NCI-H2081 treated with DMSO at 0.1 percent for 48 hours (cell line): ENCODE results near the gene R3HCC1L.
"Not testable (repeated sequence)": the region's sequence is repeated elsewhere in the genome, so short reads cannot be mapped to it uniquely, and the experiment has no call there.

Experiments used
- DNase-seq: peaks from one replicate; lab custom pipeline; 2025; lab: John Stamatoyannopoulos, UW

The R3HCC1L gene

DNA sequence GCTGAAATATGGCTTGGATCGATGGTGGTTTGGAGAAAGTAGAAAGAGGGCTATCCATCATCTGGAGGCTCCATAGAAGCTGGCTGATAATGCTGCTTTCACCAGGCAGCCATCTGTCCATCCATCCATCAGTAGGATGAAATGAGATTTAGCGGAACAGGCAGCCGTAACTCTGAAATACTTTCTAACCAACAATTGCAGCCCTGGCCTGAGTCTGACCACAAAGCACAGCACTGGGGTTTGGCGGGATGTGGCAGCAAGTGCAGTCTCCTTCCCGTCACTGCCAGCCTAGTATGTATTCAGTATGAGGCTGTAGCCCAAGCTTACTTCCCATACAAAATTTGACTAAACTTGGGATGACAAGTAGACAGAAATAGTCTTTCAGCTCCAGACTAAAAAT, 38.0 kb downstream of the R3HCC1L start:
- DNase-seq, result no peak

DNA sequence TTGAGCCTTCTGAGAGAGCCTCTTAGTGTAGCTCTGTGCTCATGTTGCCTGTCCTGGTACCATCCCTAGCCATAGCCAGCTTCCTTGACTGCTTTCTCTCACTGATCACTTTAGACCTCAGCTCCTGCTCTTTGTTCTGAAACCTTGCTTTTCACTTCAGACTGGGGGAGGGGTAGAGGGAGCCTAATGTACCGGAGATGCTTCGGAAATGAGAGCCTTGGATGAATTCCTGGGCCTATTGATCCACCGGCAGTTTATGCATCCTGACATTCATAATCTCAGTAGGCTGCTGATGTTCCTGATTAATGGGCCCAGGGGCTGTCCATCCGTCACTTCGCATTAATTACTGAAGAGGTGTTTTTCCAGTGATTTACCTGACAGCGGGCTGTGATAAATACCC, 38.8 kb downstream of the R3HCC1L start:
- DNase-seq, result no peak

DNA sequence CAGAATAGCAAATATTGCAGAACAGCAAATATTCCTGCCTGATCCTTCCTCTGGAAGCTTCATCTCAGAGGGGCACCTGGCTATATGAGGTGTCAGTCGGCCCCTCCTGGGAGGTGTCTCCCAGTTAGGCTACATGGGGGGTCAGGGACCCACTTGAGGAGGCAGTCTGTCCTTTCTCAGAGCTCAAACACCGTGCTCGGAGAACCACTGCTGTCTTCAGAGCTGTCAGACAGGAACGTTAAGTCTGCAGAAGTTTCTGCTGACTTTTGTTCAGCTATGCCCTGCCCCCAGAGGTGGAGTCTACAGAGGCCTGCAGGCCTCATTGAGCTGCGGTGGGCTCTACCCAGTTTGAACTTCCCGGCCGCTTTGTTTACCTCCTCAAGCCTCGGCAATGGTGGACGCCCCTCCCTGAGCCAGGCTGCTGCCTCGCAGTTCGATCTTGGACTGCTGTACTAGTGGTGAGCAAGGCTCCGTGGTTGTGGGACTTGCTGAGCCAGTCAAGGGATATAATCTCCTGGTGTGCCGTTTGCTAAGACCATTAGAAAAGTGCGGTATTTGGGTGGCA, 48.0 kb downstream of the R3HCC1L start:
- DNase-seq, result not testable (repeated sequence)

DNA sequence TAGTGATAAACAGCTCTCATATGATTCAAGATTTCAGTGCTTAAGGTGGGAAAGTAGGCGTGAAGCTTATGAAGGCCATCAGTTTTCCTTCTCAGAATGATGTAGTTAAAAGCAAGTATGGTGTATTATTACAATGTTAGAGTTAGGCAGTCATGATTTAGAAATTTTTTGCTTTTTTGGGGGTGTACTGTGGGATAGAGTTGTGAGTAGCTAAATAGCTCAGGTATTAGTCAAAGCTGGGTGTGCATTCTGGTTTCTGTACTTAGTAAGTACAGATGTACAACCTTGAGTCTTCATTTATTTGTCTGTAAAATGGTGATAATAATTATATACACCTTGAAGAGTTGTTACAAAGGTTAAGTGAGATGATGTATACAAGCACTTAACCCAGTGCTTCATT, 52.2 kb downstream of the R3HCC1L start:
- no peak for DNase-seq

DNA sequence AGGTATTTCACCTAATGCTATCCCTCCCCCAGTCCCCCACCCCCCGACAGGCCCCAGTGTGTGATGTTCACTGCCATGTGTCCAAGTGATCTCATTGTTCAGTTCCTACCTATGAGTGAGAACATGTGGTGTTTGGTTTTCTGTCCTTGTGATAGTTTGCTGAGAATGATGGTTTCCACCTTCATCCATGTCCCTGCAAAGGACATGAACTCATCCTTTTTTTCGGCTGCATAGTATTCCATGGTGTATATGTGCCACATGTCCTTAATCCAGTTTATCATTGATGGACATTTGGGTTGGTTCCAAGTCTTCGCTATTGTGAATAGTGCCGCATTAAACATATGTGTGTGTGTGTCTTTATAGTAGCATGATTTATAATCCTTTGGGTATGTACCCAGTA, 56.3 kb downstream of the R3HCC1L start:
- DNase-seq, result not testable (repeated sequence)

DNA sequence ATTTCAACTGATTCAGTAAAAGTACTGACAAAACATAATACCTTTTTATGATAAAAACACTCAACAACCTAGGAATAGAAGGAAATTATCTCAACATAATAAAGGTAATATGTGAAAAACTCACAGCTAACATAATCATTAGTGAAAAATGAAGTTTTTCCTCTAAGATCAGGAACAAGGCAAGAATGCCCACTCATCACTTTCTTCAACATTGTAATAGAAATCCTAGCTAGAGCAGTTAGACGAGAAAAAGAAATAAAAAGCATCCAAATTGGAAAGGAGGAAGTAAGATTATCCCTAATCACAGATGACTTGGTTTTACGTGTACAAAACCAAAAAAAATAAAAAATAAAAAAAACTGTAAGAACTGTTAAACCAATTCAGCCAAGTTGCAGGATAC, 58.6 kb downstream of the R3HCC1L start:
- DNase-seq, result no peak

DNA sequence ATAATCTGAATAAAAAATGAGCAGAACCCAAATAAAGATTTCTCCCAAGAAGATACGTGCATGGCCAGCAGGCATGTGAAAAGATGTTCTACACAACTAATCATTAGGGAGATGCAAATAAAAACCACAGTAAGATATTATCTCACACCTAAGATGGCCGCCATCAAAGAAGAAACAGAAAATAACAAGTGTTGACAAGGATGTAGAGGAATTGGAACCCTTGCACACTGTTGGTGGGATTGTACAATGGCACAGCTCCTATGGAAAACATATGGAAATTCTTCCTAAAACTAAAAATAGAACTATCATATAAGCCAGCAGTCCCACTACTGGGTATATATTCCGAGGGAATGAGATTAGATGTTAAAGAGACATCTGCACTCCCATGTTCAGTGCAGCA, 60.2 kb downstream of the R3HCC1L start:
- no peak for DNase-seq

DNA sequence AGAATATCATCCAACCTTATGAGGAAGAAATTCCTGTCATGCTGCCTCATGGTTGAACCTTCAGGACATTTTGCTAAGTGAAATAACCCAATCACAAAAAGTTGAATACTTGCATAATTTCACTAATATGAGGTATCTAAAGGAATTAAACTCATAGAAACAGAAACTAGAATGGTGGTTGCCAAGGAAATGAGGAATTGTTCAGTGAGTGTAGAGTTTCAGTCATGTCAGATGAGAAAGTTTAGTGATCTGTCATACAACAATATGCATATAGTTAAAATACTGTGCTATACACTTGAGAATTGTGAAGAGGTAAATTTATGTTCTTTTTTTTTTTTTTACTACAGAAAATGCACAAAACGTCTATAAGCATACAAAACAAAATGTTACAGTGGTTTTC, 60.7 kb downstream of the R3HCC1L start:
- DNase-seq, result no peak

DNA sequence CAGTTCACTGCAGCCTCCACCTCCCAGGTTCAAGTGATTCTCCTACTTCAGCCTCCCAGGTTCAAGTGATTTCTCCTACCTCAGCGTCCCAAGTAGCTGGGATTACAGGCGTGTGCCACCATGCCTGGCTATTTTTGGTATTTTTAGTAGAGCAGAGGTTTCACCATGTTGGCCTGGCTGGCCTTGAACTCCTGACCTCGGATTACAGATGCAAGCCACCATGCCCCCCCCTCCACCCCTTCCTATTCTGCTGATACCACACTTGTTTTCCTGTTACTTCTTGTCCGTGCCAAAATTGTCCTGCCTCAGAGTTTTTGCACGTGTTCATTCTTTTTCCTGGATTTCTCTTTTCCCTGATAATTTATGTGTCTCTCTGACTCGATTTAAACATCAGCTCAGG, 62.5 kb downstream of the R3HCC1L start:
- no peak for DNase-seq

DNA sequence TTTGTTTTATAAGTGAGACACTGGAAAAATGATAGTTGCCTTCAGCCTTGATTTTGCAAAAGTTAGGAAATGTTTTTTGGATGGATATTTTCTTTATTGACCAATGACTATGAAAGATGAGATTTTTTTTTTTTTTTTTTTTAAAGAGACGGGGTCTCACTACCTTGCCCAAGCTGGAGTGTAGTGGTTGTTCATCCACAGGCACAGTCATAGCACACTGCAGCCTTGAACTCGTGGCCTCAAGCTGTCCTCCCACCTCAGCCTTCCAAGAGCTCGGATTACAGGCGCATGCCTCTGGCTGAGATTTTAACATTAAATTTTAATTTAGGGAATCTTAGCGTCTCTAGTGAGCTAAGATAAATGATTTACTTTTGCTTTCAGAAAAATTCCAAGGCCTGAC, 67.3 kb downstream of the R3HCC1L start:
- no peak for DNase-seq

DNA sequence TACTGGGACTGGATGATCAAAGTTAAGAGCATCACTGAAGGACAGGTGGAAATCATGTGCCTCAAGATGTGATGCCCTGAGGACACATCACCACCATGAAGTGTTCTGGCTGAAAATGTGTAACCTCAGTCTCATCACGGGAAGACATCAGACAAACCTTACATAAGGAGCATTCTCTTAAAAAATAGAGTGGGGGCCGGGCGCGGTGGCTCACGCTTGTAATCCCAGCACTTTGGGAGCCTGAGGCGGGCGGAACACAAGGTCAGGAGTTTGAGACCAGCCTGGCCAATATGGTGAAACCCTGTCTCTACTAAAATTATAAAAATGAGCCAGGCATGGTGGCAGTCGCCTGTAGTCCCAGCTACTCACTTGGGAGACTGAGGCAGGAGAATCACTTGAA, 67.9 kb downstream of the R3HCC1L start:
- no peak for DNase-seq

DNA sequence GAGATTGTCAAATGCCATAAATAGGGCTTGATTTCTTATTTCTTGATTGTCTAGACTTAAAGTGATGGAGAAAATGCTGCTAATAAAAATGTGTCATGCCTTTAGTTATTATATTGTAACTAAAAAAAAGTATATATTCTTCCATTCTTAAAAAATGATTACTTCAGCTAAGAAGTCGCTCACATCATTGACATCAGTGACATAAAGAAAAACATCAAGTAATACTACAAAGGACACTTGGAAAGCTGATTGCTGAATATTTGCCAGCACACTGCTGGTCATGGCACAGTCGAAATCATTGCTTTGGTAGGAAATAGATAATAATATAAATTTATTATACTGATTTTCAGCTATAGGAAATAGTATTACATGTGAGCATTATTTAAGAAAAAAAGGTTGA, 70.9 kb downstream of the R3HCC1L start:
- no peak for DNase-seq

DNA sequence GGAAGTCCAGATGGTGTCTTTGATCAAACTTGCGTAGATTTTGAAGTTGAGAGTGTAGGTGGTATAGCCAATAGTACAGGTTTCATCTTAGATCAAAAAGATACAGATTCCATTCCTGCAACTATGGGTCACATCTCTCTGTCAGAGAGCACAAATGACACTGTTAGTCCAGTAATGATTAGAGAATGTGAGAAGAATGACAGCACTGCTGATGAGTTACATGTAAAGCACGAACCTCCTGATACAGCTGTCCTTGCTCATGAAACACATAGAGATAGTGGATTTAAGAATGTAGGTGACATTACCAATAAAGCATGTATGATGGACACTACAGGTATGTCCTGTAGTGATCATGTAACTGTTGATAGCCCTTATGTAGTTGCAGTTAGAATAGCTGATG, 74.5 kb downstream of the R3HCC1L start:
- DNase-seq, result no peak

DNA sequence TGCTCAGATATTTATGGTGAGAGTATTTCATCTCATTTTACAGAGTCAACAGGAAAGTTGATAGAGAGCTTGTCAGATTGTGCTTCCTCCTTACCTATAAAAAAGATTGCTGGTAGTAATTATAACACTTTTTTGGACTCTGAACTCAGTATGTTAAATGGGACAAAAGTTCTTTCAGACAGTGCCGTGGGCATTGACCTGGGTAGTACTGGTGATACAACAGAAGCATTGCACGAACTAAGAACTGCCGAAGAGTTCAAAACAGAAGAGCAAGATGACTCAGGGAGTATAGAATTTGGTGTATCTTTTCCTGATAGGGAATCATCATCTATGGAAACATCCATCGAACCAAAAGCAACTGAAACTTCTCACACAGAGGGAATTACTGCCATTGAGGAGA, 75.0 kb downstream of the R3HCC1L start:
- no peak for DNase-seq

DNA sequence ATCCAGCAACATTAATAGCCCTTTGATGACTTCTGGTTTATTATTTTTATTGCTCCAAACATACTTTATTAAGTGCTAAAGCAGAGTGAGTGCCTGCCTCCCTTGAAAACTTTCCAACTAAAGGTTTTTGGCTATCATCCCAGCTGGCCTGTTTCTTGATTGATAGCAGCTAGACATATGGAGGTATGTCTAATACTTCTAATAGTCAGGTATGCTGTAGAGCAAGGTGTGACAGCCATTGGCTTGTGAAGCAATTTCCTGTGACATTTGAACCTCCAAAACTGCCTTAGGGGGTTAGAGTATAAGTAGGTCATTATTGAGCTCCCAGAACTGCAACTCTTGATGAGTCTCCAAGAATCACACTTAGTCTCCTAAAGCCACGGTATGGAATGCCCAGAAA, 77.7 kb downstream of the R3HCC1L start:
- no peak for DNase-seq

DNA sequence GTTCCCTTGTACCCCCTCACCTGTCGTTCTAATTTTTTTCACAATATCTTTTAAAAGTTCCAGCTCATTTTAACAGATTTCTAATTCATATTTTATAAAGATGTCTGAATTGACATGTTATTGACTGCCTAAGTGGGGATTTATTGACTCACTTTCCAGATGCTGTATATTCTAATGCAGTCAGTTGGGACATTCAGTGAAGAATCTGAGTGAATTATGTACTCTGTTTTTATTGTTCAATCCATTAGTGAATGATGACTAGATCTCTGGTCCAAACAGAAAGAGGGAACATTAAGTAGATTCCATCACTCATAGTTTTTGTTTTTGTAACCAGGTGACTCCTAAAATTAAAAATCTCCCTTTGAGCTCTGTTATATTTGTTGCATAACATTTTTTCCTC, 79.3 kb downstream of the R3HCC1L start:
- no peak for DNase-seq

DNA sequence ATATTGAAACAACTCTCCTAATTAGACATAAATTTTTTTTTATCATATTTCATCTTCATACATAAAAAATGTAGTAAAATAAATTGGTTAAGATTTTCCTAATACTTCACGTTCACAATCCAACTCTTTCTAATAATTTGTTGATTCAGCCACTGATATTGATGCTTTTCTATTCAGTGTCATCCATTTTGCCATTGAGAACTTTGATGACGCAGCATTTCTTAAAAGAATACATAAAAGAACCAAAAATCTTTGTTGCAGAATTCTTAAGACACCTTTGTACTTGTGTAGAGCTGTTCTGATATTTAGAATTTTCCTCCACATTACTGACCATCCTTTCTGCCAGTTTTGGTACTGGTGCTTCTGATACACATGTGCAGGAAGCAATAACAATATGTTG, 80.9 kb downstream of the R3HCC1L start:
- DNase-seq, result no peak

DNA sequence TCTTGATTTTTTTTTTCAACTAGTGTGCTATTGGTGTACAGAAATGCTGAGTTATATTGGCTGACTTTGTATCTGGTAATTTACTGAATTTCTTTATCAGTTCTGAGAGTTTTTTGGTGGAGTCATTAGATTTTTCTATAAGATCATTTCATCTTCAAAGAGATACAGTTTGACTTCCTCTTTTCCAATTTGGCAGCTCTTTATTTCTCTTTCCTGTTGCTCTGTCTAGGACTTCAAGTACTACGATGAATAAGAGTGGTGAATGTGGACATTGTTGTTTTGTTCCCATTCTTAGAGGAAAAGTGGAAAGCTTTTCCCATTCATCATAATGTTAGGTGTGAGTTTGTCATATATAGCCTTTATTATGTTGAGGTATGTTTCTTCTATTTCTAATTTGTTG, 83.3 kb downstream of the R3HCC1L start:
- DNase-seq, result no peak

DNA sequence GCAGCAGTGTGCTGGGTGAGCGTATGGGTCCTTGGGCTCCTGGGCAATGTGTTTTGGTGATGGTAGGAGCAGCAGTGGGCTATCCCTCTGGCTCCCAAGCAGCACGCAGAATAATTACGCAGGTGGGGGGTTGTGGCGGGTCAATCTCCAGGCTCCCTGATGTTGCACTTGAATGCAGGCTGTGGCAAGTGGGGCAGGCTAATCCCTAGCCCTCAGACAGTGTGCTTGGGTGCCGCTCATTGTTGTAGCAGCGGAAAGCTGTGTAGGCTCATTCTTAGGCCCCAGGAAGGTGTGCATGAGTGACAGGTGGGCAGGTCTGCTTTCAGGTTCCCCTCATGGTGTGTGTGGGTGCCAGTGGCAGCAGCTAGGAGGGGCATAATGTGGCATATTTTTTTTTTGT, 89.4 kb downstream of the R3HCC1L start:
- DNase-seq, result no peak

DNA sequence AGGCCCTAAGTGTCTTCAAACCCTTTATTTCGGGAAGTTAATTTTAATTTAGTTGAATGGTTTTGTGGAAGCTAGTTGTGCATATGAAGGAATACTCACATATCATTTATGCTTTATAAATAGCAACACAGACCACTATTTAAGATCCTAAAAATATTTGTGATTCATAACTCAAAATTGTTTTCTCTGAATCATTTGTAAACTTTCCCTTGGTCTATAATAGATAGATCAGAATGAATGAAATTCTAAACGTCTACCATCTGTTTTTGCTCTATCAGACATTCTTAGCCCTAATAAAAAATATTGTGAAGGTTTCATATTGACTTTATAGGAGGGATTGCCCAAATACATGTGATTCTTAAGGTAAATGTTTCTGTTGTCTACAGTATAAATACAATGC, 90.1 kb downstream of the R3HCC1L start:
- DNase-seq, result no peak

DNA sequence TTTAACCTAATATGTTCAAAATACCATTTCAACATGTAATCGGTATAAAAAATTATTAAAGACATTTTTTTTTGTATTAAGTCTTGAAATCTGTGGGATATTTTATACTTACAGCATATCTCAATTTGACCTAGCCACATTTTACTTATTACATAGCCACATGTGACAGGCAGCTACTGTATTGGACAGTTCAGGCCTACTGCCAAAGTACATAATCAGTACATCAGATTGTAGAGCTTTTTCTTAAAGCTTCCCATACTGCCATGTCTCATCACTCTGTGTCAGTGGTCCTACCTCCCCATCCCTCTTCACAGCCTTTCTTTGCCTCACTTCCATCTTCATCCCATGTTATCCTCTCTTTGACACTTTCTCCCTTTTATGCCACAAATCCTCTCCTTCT, 90.5 kb downstream of the R3HCC1L start:
- DNase-seq, result no peak

DNA sequence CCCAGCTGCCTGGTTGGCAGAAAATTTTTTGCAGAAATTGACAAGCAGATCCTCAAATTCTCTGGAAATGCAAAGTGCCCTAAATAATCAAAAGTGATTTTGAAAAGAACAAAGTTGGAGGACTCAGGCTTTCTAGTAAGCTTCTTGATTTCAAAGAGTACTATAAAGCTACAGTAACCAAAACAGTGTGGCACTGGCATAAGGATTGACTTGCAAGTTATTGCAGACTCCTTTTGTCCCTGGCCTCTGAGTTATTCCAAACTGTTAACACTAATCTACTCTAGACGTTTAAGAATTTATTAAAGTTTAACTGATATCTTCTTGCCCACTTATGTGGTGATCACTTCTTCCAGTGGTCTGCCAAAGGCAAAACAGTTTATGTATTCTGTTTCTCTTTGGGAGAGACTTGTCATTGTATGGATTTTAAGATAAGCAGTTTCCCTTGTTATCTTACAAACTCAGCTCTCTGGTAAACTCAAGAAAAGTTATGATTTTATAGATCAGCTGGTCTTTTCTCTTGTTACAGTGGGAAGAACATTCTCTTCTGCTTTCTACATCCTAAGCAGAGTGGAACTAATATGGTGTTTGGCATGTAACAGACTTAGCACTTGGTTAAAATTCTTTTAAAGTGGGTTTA, 92.2 kb downstream of the R3HCC1L start:
- DNase-seq, result no peak

DNA sequence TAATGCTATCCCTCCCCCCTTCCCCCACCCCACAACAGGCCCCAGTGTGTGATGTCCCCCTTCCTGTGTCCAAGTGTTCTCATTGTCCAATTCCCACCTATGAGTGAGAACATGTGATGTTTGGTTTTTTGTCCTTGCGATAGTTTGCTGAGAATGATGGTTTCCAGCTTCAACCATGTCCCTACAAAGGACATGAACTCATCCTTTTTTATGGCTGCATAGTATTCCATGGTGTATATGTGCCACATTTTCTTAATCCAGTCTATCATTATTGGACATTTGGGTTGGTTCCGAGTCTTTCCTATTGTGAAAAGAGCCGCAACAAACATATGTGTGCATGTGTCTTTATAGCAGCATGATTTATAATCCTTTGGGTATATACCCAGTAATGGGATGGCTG, 93.3 kb downstream of the R3HCC1L start:
- DNase-seq, result not testable (repeated sequence)

DNA sequence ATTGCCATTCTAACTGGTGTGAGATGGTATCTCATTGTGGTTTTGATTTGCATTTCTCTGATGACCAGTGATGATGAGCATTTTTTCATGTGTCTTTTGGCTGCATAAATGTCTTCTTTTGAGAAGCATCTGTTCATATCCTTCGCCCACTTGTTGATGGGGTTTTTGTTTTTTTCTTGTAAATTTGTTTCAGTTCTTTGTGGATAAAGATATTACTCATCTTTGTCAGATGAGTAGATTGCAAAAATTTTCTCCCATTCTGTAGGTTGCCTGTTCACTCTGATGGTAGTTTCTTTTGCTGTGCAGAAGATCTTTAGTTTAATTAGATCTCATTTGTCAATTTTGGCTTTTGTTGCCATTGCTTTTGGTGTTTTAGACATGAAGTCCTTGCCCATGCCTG, 93.8 kb downstream of the R3HCC1L start:
- not testable (repeated sequence) for DNase-seq
